H1 (cell line): ENCODE results near the gene NBAS. TPM values are rescaled to one million over a fixed set of nuclear protein-coding genes. Genes with fewer than 3 reads are reported as not detected.

Source experiments
- CTCF ChIA-PET: fragments of 300-600 bp; sonication (Branson Sonifier 250); formaldehyde crosslinking; loops from one replicate; lab custom pipeline; 2021; ENCODE audit not compliant: partially characterized antibody; lab: Charles Lee
- POLR2A ChIA-PET: fragments of 300-600 bp; sonication (Branson Sonifier 250); formaldehyde crosslinking; loops from one replicate; lab custom pipeline; 2021; ENCODE audit warnings: inconsistent platforms; ENCODE audit not compliant: partially characterized antibody; lab: Charles Lee
- DNase-seq, 2 experiments: peaks; one replicate each; pipeline versions ENCODE4 v3.0.0 to v3.0.0-alpha.2; 2010 to 2022; ENCODE audit warnings: low spot score in 2 of 2, low read depth in 1 of 2, mixed read lengths in 1 of 2
- FAIRE-seq: peaks from 2 replicates; lab custom pipeline; 2011; peaks lifted over from hg19 to GRCh38; lab: Jason Lieb, UNC
- H2AFZ ChIP-seq: 2 replicates; pipeline ENCODE4 v1.8.1; 2012; ENCODE audit warnings: low read length, inconsistent platforms
- H2AK5ac ChIP-seq: 2 replicates; pipeline ENCODE4 v1.6.1; 2013; ENCODE audit warnings: low read depth, low read length
- H2BK120ac ChIP-seq: replicated peaks from 2 replicates; pipeline ENCODE3; 2013; ENCODE audit warnings: low read depth, low read length, inconsistent platforms
- H2BK12ac ChIP-seq: 2 replicates; pipeline ENCODE4 v1.6.1; 2013; ENCODE audit warnings: low read depth, low read length
- H2BK15ac ChIP-seq: 2 replicates; pipeline ENCODE4 v1.6.1; 2013; ENCODE audit warnings: low read length
- H2BK20ac ChIP-seq: 2 replicates; pipeline ENCODE4 v1.6.1; 2013; ENCODE audit warnings: low read length
- H2BK5ac ChIP-seq: 2 replicates; pipeline ENCODE4 v1.6.1; 2013; ENCODE audit warnings: low read depth, low read length
- H3K14ac ChIP-seq: 2 replicates; pipeline ENCODE4 v1.6.1; 2013; ENCODE audit warnings: inconsistent platforms; ENCODE audit not compliant: insufficient read length
- H3K18ac ChIP-seq: 2 replicates; pipeline ENCODE4 v1.6.1; 2013; ENCODE audit warnings: low read length; ENCODE audit errors: extremely low read depth
- H3K23ac ChIP-seq: 2 replicates; pipeline ENCODE4 v1.6.1; 2013; ENCODE audit warnings: inconsistent platforms; ENCODE audit not compliant: insufficient read length
- H3K23me2 ChIP-seq: 2 replicates; pipeline ENCODE4 v1.6.1; 2013; ENCODE audit warnings: low read depth, low read length
- H3K27ac ChIP-seq: 2 replicates; pipeline ENCODE4 v1.6.1; 2011; ENCODE audit warnings: low read depth, low read length, inconsistent platforms
- H3K27me3 ChIP-seq, 4 experiments: replicated peaks in 1 of 4; 1 replicate in 1 of 4; 2 replicates in 3 of 4; pipeline versions ENCODE4 v1.6.1 to v1.8.1; 2011 to 2013; ENCODE audit warnings: low read length in 3 of 4, mild to moderate bottlenecking in 3 of 4, inconsistent platforms in 2 of 4, mixed read lengths in 2 of 4, moderate library complexity in 1 of 4; ENCODE audit not compliant: control insufficient read depth in 3 of 4, insufficient read depth in 3 of 4; ENCODE audit errors: extremely low read depth in 1 of 4
- H3K36me3 ChIP-seq, 4 experiments: 2 replicates each; pipeline versions ENCODE4 v1.6.1 to v1.8.1; 2011 to 2013; ENCODE audit warnings: mild to moderate bottlenecking in 4 of 4, low read length in 3 of 4, moderate library complexity in 2 of 4, control low read depth in 1 of 4, inconsistent platforms in 1 of 4; ENCODE audit not compliant: insufficient read depth in 4 of 4, control insufficient read depth in 2 of 4
- H3K4ac ChIP-seq: replicated peaks from 2 replicates; pipeline ENCODE3; 2013; ENCODE audit warnings: low read length, low read depth, mixed read lengths, inconsistent platforms; ENCODE audit not compliant: insufficient read length
- H3K4me1 ChIP-seq, 4 experiments: replicated peaks in 1 of 4; 1 replicate in 1 of 4; 2 replicates in 3 of 4; pipeline versions ENCODE4 v1.6.1 to v1.8.1; 2011 to 2013; ENCODE audit warnings: low read length in 3 of 4, inconsistent platforms in 2 of 4, mixed read lengths in 1 of 4; ENCODE audit not compliant: insufficient read depth in 4 of 4, control insufficient read depth in 3 of 4
- H3K4me2 ChIP-seq, 2 experiments: 2 replicates each; pipeline versions ENCODE4 v1.6.1 to v1.8.1; 2011 to 2013; ENCODE audit warnings: low read depth in 2 of 2, low read length in 2 of 2, control low read depth in 1 of 2, inconsistent platforms in 1 of 2, mild to moderate bottlenecking in 1 of 2; ENCODE audit not compliant: insufficient read depth in 1 of 2
- H3K4me3 ChIP-seq, 4 experiments: fragments of 200-600, 300-600 bp in 1 of 4; sonication (generic), shearing (Covaris generic), sonication (Bioruptor Twin) in 1 of 4; 2 replicates each; pipeline versions ENCODE4 v1.5.1 to v1.8.1; 2011 to 2016; ENCODE audit warnings: low read length in 4 of 4, low read depth in 3 of 4, control low read depth in 2 of 4, inconsistent platforms in 2 of 4, mild to moderate bottlenecking in 2 of 4, mixed read lengths in 1 of 4, moderate library complexity in 1 of 4; ENCODE audit not compliant: insufficient read depth in 2 of 4; ENCODE audit errors: extremely low read depth in 1 of 4
- H3K56ac ChIP-seq: replicated peaks from 2 replicates; pipeline ENCODE3; 2013; ENCODE audit warnings: low read depth, mild to moderate bottlenecking, mixed read lengths, low read length, inconsistent platforms; ENCODE audit not compliant: insufficient read length
- H3K79me1 ChIP-seq: 2 replicates; pipeline ENCODE4 v1.6.1; 2013; ENCODE audit warnings: low read depth, low read length, control low read depth
- H3K79me2 ChIP-seq, 2 experiments: 2 replicates each; pipeline versions ENCODE4 v1.6.1 to v1.8.1; 2012 to 2013; ENCODE audit warnings: low read length in 2 of 2, mild to moderate bottlenecking in 2 of 2, inconsistent platforms in 1 of 2; ENCODE audit not compliant: insufficient read depth in 2 of 2, control insufficient read depth in 1 of 2
- H3K9ac ChIP-seq, 4 experiments: replicated peaks in 1 of 4; 1 replicate in 1 of 4; 2 replicates in 3 of 4; pipeline versions ENCODE4 v1.6.1 to v1.8.1; 2011 to 2013; ENCODE audit warnings: low read depth in 3 of 4, low read length in 3 of 4, control low read depth in 2 of 4, mild to moderate bottlenecking in 2 of 4, moderate library complexity in 2 of 4, inconsistent platforms in 1 of 4; ENCODE audit errors: extremely low read depth in 1 of 4
- H3K9me3 ChIP-seq, 2 experiments: 2 replicates each; pipeline versions ENCODE4 v1.6.1 to v1.8.1; 2012 to 2013; ENCODE audit warnings: mild to moderate bottlenecking in 2 of 2, moderate library complexity in 2 of 2, control low read depth in 1 of 2, inconsistent platforms in 1 of 2, low read depth in 1 of 2, low read length in 1 of 2, mixed read lengths in 1 of 2; ENCODE audit not compliant: insufficient read depth in 2 of 2
- H4K20me1 ChIP-seq, 2 experiments: replicated peaks in 1 of 2; 2 replicates each; pipeline versions ENCODE3 to v1.8.1; 2011 to 2013; ENCODE audit warnings: inconsistent platforms in 2 of 2, low read length in 2 of 2, mild to moderate bottlenecking in 1 of 2; ENCODE audit not compliant: insufficient read depth in 2 of 2, control insufficient read depth in 1 of 2
- H4K5ac ChIP-seq: 2 replicates; pipeline ENCODE4 v1.6.1; 2013; ENCODE audit warnings: low read length, low read depth, mixed read lengths, inconsistent platforms; ENCODE audit not compliant: insufficient read length
- H4K8ac ChIP-seq: 2 replicates; pipeline ENCODE4 v1.8.0; 2013; ENCODE audit warnings: mild to moderate bottlenecking, moderate library complexity, low read length, inconsistent platforms; ENCODE audit not compliant: insufficient read depth; ENCODE audit errors: extremely low read depth
- H4K91ac ChIP-seq: replicated peaks from 2 replicates; pipeline ENCODE3; 2013; ENCODE audit warnings: low read length, mixed read lengths, inconsistent platforms; ENCODE audit not compliant: insufficient read length
- BCL11A ChIP-seq, 2 experiments: IDR thresholded peaks; one replicate each; pipeline ENCODE4 v1.6.1; 2011; ENCODE audit warnings: low read depth in 2 of 2, low read length in 2 of 2, mild to moderate bottlenecking in 2 of 2
- EP300 ChIP-seq, 2 experiments: IDR thresholded peaks; 1 replicate in 1 of 2; 2 replicates in 1 of 2; pipeline ENCODE4 v1.6.1; 2011 to 2012; ENCODE audit warnings: low read depth in 2 of 2, low read length in 2 of 2, mild to moderate bottlenecking in 2 of 2, borderline replicate concordance in 1 of 2, inconsistent platforms in 1 of 2, moderate library complexity in 1 of 2
- HDAC2 ChIP-seq, 2 experiments: fragments of 300-600 bp in 1 of 2; sonication (generic) in 1 of 2; IDR thresholded peaks; 2 replicates each; pipeline ENCODE4 v1.6.1; 2011 to 2012; ENCODE audit warnings: low read depth in 2 of 2, low read length in 2 of 2, mild to moderate bottlenecking in 2 of 2, moderate library complexity in 2 of 2, borderline replicate concordance in 1 of 2, inconsistent platforms in 1 of 2
- JUN ChIP-seq: IDR thresholded peaks from 2 replicates; pipeline ENCODE4 v1.6.1; 2011; ENCODE audit warnings: low read depth, mild to moderate bottlenecking, improper control_type of control experiment, low read length
- POU5F1 ChIP-seq: IDR thresholded peaks from 2 replicates; pipeline ENCODE4 v1.6.1; 2011; ENCODE audit warnings: low read depth, mild to moderate bottlenecking, low read length, moderate library complexity
- RAD21 ChIP-seq, 2 experiments: IDR thresholded peaks in 1 of 2; conservative IDR thresholded peaks in 1 of 2; 2 replicates each; pipeline ENCODE4 v1.6.1; 2011; ENCODE audit warnings: low read depth in 2 of 2, low read length in 2 of 2, improper control_type of control experiment in 1 of 2, inconsistent platforms in 1 of 2, mild to moderate bottlenecking in 1 of 2, moderate library complexity in 1 of 2
- SP4 ChIP-seq: IDR thresholded peaks from 2 replicates; pipeline ENCODE4 v1.6.1; 2012; ENCODE audit warnings: low read length, inconsistent platforms
- WGBS, 2 experiments: shearing (Covaris generic) in 1 of 2; methylation state at CpG; one replicate each; pipeline versions ENCODE4 v1.1.6 to v1.1.7; 2013 to 2015; ENCODE audit warnings: low lambda C conversion rate in 2 of 2, mixed read lengths in 2 of 2, inconsistent platforms in 1 of 2, low coverage in 1 of 2, missing lambda C conversion rate in 1 of 2; ENCODE audit not compliant: insufficient replicate concordance in 2 of 2, insufficient coverage in 1 of 2, insufficient read length in 1 of 2; ENCODE audit errors: extremely low coverage in 1 of 2, missing lambda C conversion rate in 1 of 2; 5-methylcytosine and 5-hydroxymethylcytosine counted together
- polyA plus RNA-seq, 7 experiments: library from polyadenylated mRNA; depleted of rRNA in 3 of 7; stranded (reverse) in 5 of 7; unstranded in 2 of 7; fragments of >200 nt in 5 of 7; fragments of 200-250 nt in 2 of 7; gene quantifications; 1 replicate in 5 of 7; 2 replicates in 1 of 7; 4 replicates in 1 of 7; pipeline versions ENCODE4 v1.2.1 to v1.2.3, GENCODE V29; 2011 to 2013; ENCODE audit warnings: missing spikeins in 2 of 7, mixed read lengths in 2 of 7
- total RNA-seq: library from RNA; stranded (reverse); fragmentation: NEBNext Ultra II Directional; extraction: Animal tissue kit (Norgen Biotek cat#: 25700); gene quantifications from 2 replicates; pipeline ENCODE4 v1.2.1, GENCODE V29; 2021

Gene NBAS
- total and polyA plus RNA-seq, 2 of the 8 experiments (the other 6 are each of a cell fraction or from before 2014, with no cell fraction given): 19.6 to 34.8 TPM

DNA sequence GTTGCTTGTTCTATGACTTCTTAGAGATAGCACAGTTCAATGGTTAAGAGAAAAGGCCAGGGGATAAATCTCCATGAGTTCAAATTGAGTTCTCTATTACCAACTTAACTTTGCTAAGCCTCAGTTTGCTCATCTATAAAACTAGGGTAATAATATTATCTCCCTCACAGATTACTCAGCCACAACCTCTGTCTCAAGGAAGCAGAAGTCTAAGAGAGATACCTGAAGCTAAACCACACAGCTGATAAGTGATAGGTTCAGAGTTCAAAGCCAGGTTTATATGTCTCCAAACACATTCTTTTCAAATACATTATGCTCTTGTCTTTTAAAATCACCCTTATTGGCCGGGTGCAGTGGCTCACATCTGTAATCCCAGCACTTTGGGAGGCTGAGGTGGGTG, 287.7 kb downstream of the NBAS start:
- Histone ChIP-seq H2AFZ (no peak overlapping the region), H3K4me2 (no peak overlapping the region), H3K56ac (no peak overlapping the region), H3K4me1 (no peaks in the 10 kb centered on the region), H3K27me3 (no peaks in the 10 kb centered on the region), H3K4me3 (no peak overlapping the region), H3K9me3 (no peaks in the 10 kb centered on the region), H2AK5ac (no peak overlapping the region), H3K23ac (no peak overlapping the region), H4K91ac (no peak overlapping the region), H2BK20ac (no peak overlapping the region), H2BK120ac (no peak overlapping the region), H4K5ac (no peak overlapping the region), H2BK15ac (no peak overlapping the region), H3K23me2 (no peaks in the 10 kb centered on the region), H3K36me3 (peaks cover 0 to 4% (median 0%) of the 10 kb centered on the region in 4 experiments; a peak in 2 of 8 replicates), H4K20me1 (no peaks in the 10 kb centered on the region), H3K79me1 (no peaks in the 10 kb centered on the region), H3K4ac (no peak overlapping the region), H3K27ac (no peak overlapping the region), H4K8ac (no peak overlapping the region; the same call in 1 of the 2 replicates), H3K14ac (no peak overlapping the region), H3K18ac (no peak overlapping the region), H3K79me2 (no peaks in the 10 kb centered on the region), H3K9ac (no peak overlapping the region), H2BK12ac (no peak overlapping the region), H2BK5ac (no peak overlapping the region)
- no peak for TF ChIP-seq BCL11A (IDR thresholded peaks at IDR 0.05; ENCODE audit: low read depth in 2 of 2, low read length in 2 of 2)
- no peak for TF ChIP-seq EP300 (IDR thresholded peaks at IDR 0.05; ENCODE audit: borderline replicate concordance in 1 of 2, low read depth in 2 of 2, low read length in 2 of 2)
- no peak for TF ChIP-seq RAD21 (IDR thresholded peaks at IDR 0.05 in 1 of 2, conservative IDR thresholded peaks at IDR 0.05 in 1 of 2; ENCODE audit: low read depth in 2 of 2, low read length in 2 of 2)
- TF ChIP-seq HDAC2 (IDR thresholded peaks at IDR 0.05; ENCODE audit: borderline replicate concordance in 1 of 2, low read depth in 2 of 2, low read length in 2 of 2): no peak
- no peak for TF ChIP-seq JUN
- no peak for TF ChIP-seq POU5F1
- no peak for TF ChIP-seq SP4
- POLR2A ChIA-PET: no interaction called here
- FAIRE-seq (no peak), DNase-seq (no peak)
- WGBS, 2 experiments: 87% methylated on average over 1 of the region's 1 CpG; no CpG with 5 or more reads in 1 of the 2 experiments
- CTCF ChIA-PET: interaction anchor here (0.6 to 1.4 kb wide), 3 partner anchors 263 to 923 kb away, joined by 3 to 4 read pairs (median 3); no protein-coding TSS in a partner anchor
